Endothelial cell (in vitro differentiated cells): Measurements from ENCODE around the gene IGSF11. TPM values are rescaled to one million over a fixed set of nuclear protein-coding genes. Genes with fewer than 3 reads are reported as not detected.

Experiments
- DNase-seq: peaks from one replicate; pipeline ENCODE4 v3.0.0; 2021; ENCODE audit warnings: low spot score
- H3K27ac Mint-ChIP-seq: one replicate; pipeline ENCODE4 v1.8.0; 2021; ENCODE audit warnings: mixed read lengths, inconsistent platforms; ENCODE audit not compliant: unreplicated experiment
- H3K27me3 Mint-ChIP-seq: one replicate; pipeline ENCODE4 v1.8.0; 2021; ENCODE audit warnings: mild to moderate bottlenecking, moderate library complexity, mixed read lengths, inconsistent platforms; ENCODE audit not compliant: unreplicated experiment
- H3K36me3 Mint-ChIP-seq: one replicate; pipeline ENCODE4 v1.8.0; 2021; ENCODE audit warnings: mild to moderate bottlenecking, low read depth, mixed read lengths, inconsistent platforms; ENCODE audit not compliant: unreplicated experiment
- H3K4me1 Mint-ChIP-seq: one replicate; pipeline ENCODE4 v1.8.0; 2021; ENCODE audit warnings: mild to moderate bottlenecking, mixed read lengths, inconsistent platforms; ENCODE audit not compliant: unreplicated experiment
- H3K4me3 Mint-ChIP-seq: one replicate; pipeline ENCODE4 v1.8.0; 2021; ENCODE audit warnings: mild to moderate bottlenecking, mixed read lengths, inconsistent platforms; ENCODE audit not compliant: unreplicated experiment
- H3K9me3 Mint-ChIP-seq: one replicate; pipeline ENCODE4 v1.8.0; 2021; ENCODE audit warnings: mixed read lengths, inconsistent platforms; ENCODE audit not compliant: unreplicated experiment
- total RNA-seq: library from RNA; stranded (reverse); fragmentation: NEBNext Ultra II Directional; extraction: Animal tissue kit (Norgen Biotek cat#: 25700); gene quantifications from one replicate; pipeline ENCODE4 v1.2.1, GENCODE V29; 2021; ENCODE audit not compliant: unreplicated experiment
- TF ChIP-seq, protein P1 (sequence below): fragments of 200-600 bp; sonication (generic); IDR thresholded peaks from one replicate; pipeline ENCODE4 v1.5.0; 2021; ENCODE audit warnings: antibody characterized with exemption; ENCODE audit not compliant: unreplicated experiment

Gene IGSF11
- total RNA-seq, 1 donor from 2014 or later: 0.18 TPM

DNA sequence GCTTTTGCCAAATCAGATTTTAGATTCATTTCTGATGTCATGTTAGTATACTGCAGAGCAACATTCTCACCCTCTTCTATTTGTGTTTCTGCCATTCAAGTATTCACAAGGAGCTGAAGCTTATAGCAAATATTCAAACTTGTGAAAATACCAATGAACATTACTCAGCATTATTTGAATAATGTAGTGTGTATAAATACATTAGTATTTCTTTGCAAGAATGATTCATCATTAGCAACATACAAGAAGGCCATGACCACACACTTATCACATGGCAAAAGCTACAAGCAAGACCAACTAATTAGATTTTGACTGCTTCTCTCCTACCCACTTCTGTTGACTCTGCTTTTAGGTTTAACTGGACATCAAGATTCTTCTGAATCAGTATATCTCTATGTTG lies 124.9 kb downstream of the IGSF11 start:
- Mint-ChIP-seq H3K4me3 (no peak overlapping the region), H3K4me1 (peaks cover 9% of the 10 kb centered on the region), H3K36me3 (no peaks in the 10 kb centered on the region), H3K27me3 (peaks cover 2% of the 10 kb centered on the region), H3K9me3 (no peaks in the 10 kb centered on the region), H3K27ac (no peak overlapping the region)
- DNase-seq: no peak
- TF ChIP-seq, protein P1, sequence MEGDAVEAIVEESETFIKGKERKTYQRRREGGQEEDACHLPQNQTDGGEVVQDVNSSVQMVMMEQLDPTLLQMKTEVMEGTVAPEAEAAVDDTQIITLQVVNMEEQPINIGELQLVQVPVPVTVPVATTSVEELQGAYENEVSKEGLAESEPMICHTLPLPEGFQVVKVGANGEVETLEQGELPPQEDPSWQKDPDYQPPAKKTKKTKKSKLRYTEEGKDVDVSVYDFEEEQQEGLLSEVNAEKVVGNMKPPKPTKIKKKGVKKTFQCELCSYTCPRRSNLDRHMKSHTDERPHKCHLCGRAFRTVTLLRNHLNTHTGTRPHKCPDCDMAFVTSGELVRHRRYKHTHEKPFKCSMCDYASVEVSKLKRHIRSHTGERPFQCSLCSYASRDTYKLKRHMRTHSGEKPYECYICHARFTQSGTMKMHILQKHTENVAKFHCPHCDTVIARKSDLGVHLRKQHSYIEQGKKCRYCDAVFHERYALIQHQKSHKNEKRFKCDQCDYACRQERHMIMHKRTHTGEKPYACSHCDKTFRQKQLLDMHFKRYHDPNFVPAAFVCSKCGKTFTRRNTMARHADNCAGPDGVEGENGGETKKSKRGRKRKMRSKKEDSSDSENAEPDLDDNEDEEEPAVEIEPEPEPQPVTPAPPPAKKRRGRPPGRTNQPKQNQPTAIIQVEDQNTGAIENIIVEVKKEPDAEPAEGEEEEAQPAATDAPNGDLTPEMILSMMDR: no peak

DNA sequence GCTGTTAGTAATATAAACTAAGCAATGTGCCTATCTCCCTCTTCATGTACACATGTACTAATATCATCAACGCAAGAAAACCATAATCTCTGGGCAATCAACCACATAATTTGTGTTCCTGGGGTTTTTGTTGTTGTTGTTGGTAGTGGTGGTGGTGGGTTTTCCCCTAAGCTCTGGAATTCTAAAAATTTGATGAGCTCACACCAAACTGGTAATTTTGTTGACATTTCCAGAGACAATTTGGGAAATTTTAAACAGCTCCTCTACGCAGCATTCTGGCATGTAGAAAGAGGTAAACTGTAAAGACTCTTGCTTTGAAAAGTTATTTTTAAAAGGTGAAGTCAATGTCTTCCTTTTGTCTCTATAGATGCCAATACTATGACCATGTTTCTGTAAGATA lies 126.7 kb downstream of the IGSF11 start:
- Mint-ChIP-seq H3K9me3 (no peaks in the 10 kb centered on the region), H3K36me3 (no peaks in the 10 kb centered on the region), H3K27me3 (peaks cover under 1% of the 10 kb centered on the region), H3K27ac (no peak overlapping the region), H3K4me3 (no peak overlapping the region), H3K4me1 (peaks cover 9% of the 10 kb centered on the region)
- DNase-seq: no peak
- TF ChIP-seq, protein P1: no peak

DNA sequence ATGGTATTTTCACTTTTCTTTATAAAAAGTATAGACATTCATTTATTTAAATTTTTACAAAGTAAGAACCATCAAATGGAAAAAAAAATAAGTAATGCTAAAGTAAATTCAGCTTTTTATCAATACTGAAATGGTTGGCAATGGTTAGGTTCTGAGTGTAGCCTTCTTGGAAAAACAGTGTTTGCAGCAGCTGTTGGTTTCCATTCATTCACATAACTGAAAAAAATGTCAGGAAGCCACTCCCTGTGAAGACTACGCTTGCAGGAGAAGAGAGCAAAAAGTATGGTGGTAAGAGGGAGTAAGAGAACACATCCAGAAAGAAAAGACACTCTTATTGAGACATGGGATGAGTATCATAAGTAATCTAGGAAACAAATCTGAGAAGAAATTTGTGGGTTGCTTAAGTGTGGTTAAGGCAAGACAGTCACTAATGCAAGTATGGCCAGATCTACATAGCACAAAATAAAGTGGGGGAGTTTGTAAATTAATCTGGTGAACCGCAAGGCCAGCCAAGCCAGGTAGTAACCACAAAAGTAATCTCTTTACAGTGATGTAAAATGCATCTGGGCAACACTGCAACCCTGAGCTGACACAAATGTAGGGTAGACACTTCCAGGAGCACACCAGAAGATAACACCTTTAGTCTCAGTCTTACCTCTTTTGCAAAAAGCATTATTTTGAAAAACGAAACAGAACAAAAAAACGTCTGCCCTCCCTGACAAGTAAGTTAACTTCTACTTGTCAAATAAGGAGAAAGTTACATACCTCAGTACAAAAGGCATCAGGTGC lies 133.7 kb downstream of the IGSF11 start:
- TF ChIP-seq, protein P1: no peak
- H3K36me3 Mint-ChIP-seq: no peaks in the 10 kb centered on the region
- peaks cover 6% of the 10 kb centered on the region for H3K4me1 Mint-ChIP-seq
- no peak overlapping the region for H3K27ac Mint-ChIP-seq
- H3K4me3 Mint-ChIP-seq: no peak overlapping the region
- no peaks in the 10 kb centered on the region for H3K27me3 Mint-ChIP-seq
- no peak for DNase-seq
- no peaks in the 10 kb centered on the region for H3K9me3 Mint-ChIP-seq

DNA sequence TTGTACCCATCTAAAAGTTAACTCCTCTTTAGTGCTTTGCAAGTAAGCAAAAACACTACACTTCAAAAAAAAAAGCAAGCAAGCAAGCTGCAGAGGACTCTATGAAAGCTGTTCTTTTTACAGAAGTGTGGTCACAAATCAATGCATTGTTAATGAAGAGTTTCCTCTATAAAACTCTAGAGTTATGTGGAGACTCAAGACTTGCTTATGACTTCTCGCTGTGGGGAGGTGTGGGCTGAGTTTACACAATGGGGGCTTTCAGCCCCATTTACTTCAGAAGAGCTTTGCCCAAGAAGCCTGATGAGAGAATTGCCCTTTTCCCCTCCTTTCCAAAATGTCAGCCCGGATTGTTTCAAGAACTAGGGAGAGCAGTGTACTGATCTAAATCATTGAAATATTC lies 144.4 kb downstream of the IGSF11 start:
- no peak overlapping the region for H3K27ac Mint-ChIP-seq
- H3K36me3 Mint-ChIP-seq: no peaks in the 10 kb centered on the region
- DNase-seq: no peak
- H3K27me3 Mint-ChIP-seq: no peaks in the 10 kb centered on the region
- TF ChIP-seq, protein P1: no peak
- H3K4me3 Mint-ChIP-seq: no peak overlapping the region
- H3K9me3 Mint-ChIP-seq: no peaks in the 10 kb centered on the region
- no peaks in the 10 kb centered on the region for H3K4me1 Mint-ChIP-seq

DNA sequence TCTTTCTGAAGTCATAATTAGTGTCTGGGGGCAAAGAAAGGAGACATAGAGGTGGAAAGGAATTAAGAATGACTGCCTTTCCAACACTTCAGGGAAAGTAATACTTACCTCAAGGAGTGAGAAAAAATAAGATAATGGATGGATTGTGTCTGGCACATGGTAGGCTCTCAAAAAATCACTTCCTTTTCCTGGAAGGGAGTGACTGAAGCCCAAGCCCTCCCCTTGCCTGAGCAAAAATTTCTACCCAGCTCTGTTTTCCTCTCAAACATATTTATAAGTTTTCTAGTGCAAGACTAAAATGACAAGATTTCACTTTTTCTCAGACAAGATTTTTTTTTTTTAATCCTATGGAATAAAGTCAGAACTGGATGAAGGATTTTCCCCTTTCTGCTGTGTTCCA lies 145.0 kb downstream of the IGSF11 start:
- DNase-seq: no peak
- Mint-ChIP-seq H3K36me3 (no peaks in the 10 kb centered on the region), H3K9me3 (no peaks in the 10 kb centered on the region), H3K4me3 (no peak overlapping the region), H3K27me3 (no peaks in the 10 kb centered on the region), H3K4me1 (no peaks in the 10 kb centered on the region), H3K27ac (no peak overlapping the region)
- TF ChIP-seq, protein P1: no peak
